ENCODE measurements around the gene AREG.

DNA sequence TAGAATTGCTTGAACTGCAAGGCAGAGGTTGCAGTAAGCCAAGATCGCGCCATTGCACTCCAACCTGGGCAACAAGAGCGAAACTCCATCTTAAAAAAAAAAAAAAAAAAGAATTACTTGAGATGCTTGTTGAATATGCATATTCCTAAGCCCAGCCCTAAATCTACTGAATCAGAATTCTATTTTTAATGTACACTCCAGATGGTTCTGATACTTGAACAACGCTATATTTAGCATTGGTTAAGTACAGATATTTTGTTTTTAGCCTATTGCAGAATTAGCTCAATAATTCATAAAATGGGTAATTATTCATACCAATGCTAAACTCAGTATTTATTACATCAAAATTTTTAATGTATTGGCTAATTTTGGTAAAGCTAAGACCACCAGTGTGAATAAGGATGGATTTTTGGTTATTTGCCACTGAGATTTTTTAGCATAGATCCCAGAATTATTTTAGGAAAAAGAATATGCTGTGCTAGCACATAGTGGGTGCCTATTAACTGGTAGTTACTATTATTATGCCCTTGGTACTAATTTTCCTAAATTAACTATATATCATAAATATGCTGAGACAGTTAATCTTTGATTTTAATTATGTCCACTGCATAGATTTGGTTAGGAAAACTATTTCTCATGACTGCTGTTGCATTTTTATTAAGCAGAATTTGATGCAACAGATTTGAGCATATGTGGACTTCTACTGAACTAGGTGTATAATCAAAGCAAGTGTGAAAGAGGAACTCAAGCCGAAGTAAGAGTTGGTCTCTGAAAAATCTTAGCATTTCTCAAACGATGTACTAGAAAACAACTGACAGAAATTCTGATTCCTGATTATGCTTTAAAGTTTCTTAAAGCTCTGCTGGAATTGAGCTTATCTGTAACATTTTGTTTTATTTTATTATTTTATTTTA lies 9.2 kb downstream of the AREG start:
- TF ChIP-seq, protein P1, sequence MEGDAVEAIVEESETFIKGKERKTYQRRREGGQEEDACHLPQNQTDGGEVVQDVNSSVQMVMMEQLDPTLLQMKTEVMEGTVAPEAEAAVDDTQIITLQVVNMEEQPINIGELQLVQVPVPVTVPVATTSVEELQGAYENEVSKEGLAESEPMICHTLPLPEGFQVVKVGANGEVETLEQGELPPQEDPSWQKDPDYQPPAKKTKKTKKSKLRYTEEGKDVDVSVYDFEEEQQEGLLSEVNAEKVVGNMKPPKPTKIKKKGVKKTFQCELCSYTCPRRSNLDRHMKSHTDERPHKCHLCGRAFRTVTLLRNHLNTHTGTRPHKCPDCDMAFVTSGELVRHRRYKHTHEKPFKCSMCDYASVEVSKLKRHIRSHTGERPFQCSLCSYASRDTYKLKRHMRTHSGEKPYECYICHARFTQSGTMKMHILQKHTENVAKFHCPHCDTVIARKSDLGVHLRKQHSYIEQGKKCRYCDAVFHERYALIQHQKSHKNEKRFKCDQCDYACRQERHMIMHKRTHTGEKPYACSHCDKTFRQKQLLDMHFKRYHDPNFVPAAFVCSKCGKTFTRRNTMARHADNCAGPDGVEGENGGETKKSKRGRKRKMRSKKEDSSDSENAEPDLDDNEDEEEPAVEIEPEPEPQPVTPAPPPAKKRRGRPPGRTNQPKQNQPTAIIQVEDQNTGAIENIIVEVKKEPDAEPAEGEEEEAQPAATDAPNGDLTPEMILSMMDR (IDR thresholded peaks at IDR 0.05 in 2 of 3, conservative IDR thresholded peaks at IDR 0.05 in 1 of 3; ENCODE audit: borderline replicate concordance in 1 of 3, insufficient read depth in 1 of 3, low read depth in 2 of 3, low read length in 2 of 3): no peak
- TF ChIP-seq ZFX (IDR thresholded peaks at IDR 0.05) (no peak), SP1 (IDR thresholded peaks at IDR 0.05; ENCODE audit: low read depth) (no peak), ATF3 (IDR thresholded peaks at IDR 0.05) (no peak)
- TF ChIP-seq, protein P2, sequence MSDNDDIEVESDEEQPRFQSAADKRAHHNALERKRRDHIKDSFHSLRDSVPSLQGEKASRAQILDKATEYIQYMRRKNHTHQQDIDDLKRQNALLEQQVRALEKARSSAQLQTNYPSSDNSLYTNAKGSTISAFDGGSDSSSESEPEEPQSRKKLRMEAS (IDR thresholded peaks at IDR 0.05): 0 out of 2 replicates have a peak, but pooled peaks have one; percentile 9

Measured in HCT116 (cell line).